Kasumi-1 (cell line): ENCODE data around the gene CPB1.
A peak's percentile ranks its signal among the peaks of the same experiment; 100 is the strongest.

Source experiments
- DNase-seq, 2 experiments: peaks; one replicate each; lab custom pipeline; 2025; lab: John Stamatoyannopoulos, UW

CPB1 gene

GRCh38 chr3:148833223-148833622 lies 5.6 kb downstream of the CPB1 start:
- DNase-seq, result no peak

DNA sequence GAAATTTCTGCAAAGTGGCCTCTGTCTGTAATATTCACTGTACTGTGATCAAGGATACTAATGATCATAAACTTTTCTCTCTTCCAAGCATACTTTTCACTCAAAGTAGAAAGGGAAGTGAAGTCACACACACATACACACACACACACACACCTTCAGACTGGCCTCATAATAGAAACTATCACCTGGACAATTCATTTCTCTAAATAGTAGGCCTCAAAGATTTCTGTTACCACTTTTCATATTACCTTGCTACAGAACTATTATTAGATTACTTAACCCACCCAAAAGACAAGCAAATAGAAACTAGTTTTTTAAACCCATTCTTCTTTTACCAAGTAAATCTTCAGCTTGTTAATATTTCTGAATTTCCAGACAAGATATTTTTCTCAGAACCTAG lies 12.2 kb downstream of the CPB1 start:
- no peak for DNase-seq

- DNase-seq, result no peak
These were observed 12.8 kb downstream of the CPB1 start for GRCh38 chr3:148840451-148840850.

DNA sequence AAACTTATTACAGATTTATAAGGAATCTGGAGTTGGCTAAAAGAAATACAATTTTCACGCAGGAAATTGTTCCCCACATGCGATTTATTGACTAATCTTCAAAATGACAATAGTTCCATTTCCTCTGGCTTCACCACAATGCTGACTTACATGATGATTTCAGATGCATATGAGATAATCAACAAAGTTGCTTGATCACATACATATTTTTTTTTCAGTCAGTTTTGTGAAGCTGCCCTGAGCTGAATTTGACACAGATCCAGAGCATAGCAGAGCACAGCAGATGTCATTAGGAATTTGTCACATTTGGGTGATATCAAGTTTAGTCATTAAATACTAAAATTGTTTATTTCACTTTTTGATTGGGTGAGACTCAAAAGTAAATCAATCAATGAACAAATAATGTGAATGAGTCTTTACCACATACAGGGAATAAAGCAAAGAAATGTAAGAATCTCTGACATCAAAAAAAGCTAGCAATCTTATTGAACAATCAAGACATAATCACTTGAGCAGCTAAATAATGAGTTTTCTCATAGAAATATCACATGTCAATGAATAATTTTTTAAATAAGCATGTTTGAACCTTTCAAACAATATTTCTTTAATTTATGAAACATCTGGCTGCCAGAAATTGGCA lies 18.3 kb downstream of the CPB1 start:
- DNase-seq, result no peak

DNA sequence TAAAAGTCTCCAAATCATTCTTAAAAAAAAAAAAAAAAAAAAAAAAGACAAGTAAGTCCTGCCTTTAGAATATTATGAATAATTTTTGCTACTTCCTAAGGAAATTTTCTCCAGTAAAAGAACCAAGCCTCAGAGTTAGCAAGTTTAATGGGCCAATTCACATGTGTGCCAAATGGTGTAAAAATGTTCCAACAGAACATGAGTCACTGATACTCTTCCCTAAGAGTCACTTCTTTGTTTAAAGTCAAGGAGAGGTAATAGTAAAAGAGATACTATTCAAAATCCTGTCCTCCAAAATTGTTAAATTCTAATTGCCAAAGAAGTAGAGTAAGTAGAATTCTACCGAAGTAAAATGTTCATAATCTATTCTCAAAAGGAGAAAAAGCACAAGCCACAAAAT lies 19.7 kb downstream of the CPB1 start:
- DNase-seq, result no peak

- no peak for DNase-seq
These were observed 20.8 kb downstream of the CPB1 start for GRCh38 chr3:148848410-148848809.

DNA sequence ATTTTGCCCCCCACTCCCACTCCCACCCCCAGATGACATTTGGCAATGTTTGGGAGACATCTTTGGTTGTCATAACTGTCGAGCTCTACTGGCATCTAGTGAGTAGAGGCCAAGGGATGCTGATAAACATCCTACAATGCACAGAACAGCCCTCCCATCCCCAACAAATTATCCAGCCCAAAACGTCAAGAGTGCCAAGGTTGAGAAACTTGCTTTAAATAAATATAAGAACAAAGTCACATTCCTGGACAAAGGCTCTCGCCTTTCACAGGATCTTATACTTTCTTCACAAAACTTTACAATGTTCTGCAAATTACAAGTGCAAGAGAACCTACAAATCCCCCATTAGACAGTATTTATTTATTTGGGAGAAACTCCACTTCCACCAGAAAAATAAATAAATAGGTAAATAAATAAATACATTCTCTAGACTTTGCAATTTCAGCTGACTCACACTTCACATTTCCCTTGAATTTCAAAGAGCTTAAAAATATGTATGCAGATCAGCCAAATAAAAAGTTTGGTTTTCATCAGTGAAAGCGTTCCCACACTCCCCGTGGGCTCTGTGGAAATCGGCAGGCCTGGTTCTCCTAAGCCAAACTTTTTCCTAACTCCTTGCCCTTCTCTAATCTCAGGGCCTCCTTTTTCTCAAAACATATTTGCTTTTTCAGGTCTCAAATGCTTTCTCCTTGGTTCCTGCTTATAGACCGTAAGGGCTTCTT lies 24.8 kb downstream of the CPB1 start:
- DNase-seq, result no peak

DNA sequence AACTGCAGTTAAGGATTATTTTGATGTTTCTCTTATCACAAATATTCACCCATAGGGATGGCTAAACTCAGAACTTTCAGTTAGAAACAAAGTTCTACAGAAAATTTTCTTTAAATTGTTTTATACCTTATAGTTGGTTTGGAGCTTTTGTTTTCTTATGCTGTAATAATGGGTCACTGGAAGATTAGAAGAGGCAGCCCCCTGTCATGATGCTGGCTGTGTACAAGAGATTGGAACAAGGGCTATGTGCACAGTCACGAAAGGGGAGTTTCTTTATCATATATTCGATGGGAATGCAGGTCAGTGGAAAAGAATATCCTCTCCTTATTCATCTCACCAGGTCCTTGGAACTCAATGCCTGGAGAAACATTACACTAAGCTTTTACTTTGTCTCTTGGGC lies 25.5 kb downstream of the CPB1 start:
- no peak for DNase-seq

GRCh38 chr3:148854061-148854460 lies 26.4 kb downstream of the CPB1 start:
- DNase-seq, result no peak

DNA sequence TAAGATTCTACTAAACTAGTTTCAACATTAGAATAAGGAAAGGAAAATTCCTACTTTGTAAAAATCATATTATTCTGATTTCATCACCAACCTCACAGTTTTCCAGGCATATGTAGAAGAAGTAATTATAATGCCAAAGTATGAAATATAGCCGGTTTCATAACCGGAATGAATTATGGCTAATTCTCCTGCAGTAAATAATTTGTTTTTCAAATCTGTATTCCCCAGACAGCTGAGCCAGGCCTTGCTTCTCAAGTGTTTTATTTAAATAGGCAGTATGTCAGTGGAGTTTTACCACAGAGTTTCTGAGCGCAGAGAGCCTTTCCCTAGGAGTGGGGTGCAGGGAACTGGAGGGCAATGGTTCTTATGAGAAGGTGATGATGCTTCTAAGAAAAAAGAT lies 28.8 kb downstream of the CPB1 start:
- DNase-seq, result no peak

DNA sequence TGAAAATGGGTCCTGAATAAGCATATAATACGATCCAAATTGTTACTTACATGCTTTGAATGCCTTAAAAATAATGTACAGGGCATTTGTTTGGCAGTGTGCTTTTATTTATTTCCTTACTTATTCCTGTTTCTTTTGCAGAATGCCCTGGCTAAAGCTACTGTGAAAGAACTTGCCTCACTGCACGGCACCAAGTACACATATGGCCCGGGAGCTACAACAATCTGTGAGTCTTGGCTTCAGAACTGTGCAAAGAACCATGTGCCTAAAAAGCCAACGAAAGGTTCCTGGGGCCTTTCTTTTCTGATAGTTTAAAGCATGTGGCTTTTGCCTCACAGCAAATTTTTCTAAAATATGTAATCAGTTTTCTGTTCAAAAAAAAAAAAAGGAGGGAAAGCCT lies 29.7 kb downstream of the CPB1 start:
- DNase-seq, result no peak

DNA sequence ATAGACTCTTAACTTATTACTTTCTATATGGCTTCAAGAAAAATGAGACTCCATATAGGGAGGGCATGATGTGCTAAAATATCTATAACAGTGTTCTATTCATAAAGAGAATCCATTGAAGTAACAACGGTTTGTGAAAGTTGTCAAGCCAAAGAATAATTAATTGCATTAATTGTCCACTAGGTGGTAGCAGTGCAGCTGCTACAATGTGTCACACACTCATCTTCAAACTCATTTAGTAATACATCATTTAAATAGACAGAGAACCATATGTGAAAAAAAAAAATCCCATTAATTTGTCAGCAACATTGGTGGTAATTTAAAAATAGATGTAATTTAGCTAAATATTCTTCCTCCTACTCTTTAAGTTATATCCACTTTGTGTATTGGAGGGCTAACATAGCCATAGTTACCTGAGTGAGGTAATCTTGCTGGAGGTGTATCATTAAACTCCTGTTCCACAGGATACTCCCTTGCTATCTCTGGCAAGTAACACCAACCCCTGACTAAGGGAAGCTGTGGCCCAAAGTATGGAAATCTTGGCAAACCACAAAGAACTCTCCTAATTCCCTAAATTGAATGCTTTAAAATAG lies 33.8 kb downstream of the CPB1 start:
- DNase-seq, result peak; percentile 61 to 72

- no peak for DNase-seq
These were observed 35.7 kb downstream of the CPB1 start for GRCh38 chr3:148863297-148863696.

DNA sequence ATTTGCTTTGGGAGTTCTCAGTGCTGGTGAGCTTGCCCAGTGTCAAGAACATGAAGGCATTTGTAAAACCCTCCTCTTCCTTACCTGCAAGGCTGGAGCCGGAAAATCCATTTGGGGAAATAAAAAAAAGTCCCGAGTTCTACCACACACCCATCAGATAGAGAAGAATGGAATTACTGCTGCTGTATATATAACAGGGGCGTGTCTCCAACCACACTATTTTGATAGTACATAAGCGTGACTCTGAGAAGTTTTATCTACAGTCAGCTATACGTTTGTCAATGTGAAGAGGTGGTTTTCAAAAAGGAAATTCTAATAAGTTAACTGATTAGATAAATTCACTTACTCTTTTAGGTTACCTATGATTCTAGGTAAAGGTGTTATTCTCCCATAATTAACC lies 36.2 kb downstream of the CPB1 start:
- no peak for DNase-seq

GRCh38 chr3:148865049-148865448 lies 37.4 kb downstream of the CPB1 start, which contains the start of gene CPA3:
Gene CPA3, plus strand, starts transcription at chr3:148865296. Its CDS starts 12 bp downstream, at chr3:148865308.
- DNase-seq, result peak; percentile 45 to 47

- no peak for DNase-seq
These were observed 38.6 kb downstream of the CPB1 start for GRCh38 chr3:148866261-148866660.

- no peak for DNase-seq
These were observed 45.8 kb downstream of the CPB1 start for GRCh38 chr3:148873270-148873927.

- DNase-seq, result no peak
These were observed 46.4 kb downstream of the CPB1 start for GRCh38 chr3:148873977-148874376.

GRCh38 chr3:148878095-148878494 lies 50.5 kb downstream of the CPB1 start:
- no peak for DNase-seq

GRCh38 chr3:148879256-148879655 lies 51.6 kb downstream of the CPB1 start:
- DNase-seq, result no peak

- peak; percentile 41 to 64 for DNase-seq
These were observed 53.1 kb downstream of the CPB1 start for GRCh38 chr3:148880681-148881080.

GRCh38 chr3:148881286-148881685 lies 53.7 kb downstream of the CPB1 start:
- no peak for DNase-seq

DNA sequence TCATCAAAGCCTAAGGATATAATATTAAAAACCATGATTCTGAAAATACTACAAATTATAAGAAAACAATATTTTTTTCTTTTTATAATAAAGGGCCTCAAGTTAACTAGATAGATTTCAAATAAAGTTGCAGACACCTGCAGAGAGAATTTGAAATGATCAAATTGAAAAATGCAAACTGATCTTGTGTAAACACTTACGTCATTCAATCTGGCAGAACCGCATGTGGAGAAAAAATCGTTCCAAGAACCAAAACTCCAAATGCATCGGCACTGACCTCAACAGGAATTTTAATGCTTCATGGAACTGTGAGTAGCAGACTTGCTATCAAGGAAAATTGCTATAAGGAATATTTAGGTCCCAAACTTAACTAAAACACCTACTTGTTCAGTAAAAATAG lies 54.7 kb downstream of the CPB1 start:
- DNase-seq, result no peak
